GM12865 (cell line): Measurements from ENCODE around the gene MAGI1.

Experiments
- DNase-seq: peaks from one replicate; pipeline ENCODE4 v3.0.0; 2010; ENCODE audit warnings: low read depth
- H3K4me3 ChIP-seq: 2 replicates; pipeline ENCODE4 v1.5.1; 2011; ENCODE audit warnings: mild to moderate bottlenecking, low read depth, low read length, control low read depth
- CTCF ChIP-seq: IDR thresholded peaks from 2 replicates; pipeline ENCODE4 v1.5.1; 2011; ENCODE audit warnings: low read length, control low read depth, low read depth, inconsistent platforms; ENCODE audit not compliant: insufficient read depth; ENCODE audit errors: missing control alignments

The MAGI1 gene

GRCh38 chr3:65343736-65344135 lies 695.0 kb downstream of the MAGI1 start:
- no peak for DNase-seq
- TF ChIP-seq CTCF: no peak

GRCh38 chr3:65343026-65343425 lies 695.7 kb downstream of the MAGI1 start:
- no peak overlapping the region for H3K4me3 ChIP-seq
- no peak for TF ChIP-seq CTCF
- no peak for DNase-seq

More at GRCh38 chr3:65343736-65344135, 695.0 kb downstream of the MAGI1 start:
- H3K4me3 ChIP-seq: no peak overlapping the region

GRCh38 chr3:65342084-65342683 lies 696.5 kb downstream of the MAGI1 start:
- no peak overlapping the region for H3K4me3 ChIP-seq
- peak; percentile 73 for TF ChIP-seq CTCF
- peak; percentile 60 for DNase-seq

DNA sequence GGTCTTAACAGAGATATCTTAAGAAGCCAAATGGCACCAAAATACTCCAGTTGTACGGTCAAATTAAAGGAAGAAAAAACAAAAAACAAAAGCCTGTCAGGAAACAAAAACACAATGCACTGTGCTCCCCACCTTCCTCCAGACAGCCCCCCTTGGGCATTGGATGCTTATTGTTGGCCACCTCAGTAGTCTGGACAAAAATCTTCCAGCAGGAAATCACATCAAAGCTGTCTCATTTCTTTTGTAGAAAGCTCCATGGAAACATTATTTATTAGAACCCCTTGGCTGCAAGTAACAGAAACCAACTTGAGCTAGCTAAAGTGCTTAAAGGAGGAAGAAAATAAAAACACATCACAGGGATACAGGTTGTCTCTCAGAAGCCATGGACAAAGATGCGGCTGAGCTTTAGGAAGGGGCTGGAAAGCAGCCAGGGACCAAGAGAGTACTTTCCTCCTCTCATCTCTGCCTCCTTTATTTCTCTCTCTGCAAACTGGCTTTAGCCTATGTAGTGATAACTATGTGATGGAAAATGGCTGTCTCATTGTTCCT lies 699.5 kb downstream of the MAGI1 start:
- TF ChIP-seq CTCF: no peak
- DNase-seq: no peak
- H3K4me3 ChIP-seq: no peak overlapping the region

- H3K4me3 ChIP-seq: no peak overlapping the region
- TF ChIP-seq CTCF: no peak
- no peak for DNase-seq
These were observed 700.1 kb downstream of the MAGI1 start for GRCh38 chr3:65338571-65338970.

GRCh38 chr3:65335587-65335986 lies 703.1 kb downstream of the MAGI1 start:
- TF ChIP-seq CTCF: no peak
- DNase-seq: no peak
- no peak overlapping the region for H3K4me3 ChIP-seq
